ENCODE data around the gene EPB41.
"Not testable (repeated sequence)": the region's sequence is repeated elsewhere in the genome, so short reads cannot be mapped to it uniquely, and the experiment has no call there.

EPB41 gene

DNA sequence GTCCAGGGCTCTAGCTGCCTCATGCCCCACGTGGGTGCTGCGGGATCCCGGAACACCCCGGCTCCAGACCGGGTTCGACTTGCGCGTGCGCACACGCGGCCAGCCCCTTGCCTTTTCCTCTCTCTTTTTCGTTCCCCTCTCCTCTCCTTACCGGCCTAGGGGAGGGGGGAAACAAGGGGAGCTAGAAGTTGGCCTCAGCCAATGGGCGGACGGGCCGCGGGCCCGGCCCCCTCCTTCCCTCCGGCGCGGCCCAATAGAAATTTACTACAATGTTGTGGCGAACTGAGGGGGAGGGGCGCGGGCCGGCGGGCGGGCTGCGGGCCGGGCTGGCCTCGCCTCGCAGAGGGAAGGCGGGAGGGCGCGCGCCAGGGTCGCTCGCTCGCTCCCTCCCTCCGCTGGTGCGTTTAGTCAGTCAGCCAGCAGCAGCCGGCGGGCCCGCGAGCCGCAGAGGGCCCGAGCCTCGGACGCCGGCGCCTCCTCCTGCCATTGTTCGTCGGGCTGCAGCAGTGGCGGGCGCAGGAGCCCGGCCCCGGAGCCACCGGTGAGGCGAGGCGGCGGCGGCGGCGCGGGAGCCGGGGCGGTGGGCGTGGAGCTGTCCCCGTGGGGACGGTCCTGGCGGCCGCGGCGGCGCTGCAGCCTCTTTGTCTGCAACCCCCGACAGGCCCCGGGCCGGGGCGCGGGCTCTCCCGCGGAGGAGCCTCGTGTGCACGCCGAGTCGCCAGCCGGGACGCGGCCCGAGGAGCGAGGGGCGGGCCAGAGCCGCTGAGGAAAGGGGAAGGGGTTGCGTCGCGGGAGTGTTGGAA is at the start of gene EPB41:
TSS of gene EPB41 (plus strand) at position 342 of the 803 bp plus-strand sequence. CDS start 72,869 bp downstream, outside the sequence.
- DNase-seq: peak; percentile 96

- no peak for DNase-seq
Observed at GRCh38 chr1:28864695-28865094, 49.7 kb upstream of the EPB41 start.

DNA sequence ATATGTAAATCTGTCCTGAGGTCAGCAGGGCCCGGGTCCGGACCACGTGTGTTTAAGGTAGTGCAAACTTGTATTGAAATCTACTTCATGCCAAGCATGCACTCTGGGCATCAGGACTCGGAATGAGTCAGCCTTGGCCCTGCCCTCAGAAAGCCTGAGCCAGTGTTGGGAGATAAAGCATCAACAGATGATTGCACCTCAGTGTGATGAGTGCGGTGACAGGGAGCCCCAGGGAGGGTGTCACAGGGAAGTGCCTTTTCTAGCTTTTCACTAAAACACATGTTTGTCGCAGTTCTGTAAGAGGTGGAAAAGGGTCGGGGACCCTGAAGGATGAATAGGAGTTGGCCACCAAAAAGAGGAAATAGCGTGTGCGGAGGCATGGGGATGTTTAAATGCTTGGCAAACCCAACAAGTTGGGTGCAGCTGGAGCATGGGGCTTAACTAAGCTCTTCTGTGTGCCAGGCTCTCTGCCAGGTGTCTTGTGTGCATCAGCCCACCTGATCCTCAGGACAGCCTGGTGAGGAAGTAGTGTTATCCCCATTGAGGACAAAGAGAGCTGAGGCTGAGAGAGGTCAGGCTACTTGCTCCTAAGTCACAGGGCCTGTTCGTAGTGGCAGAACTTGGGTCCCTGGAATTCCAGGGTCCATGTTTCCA is 48.2 kb upstream of the EPB41 start:
- DNase-seq: no peak

- no peak for DNase-seq
Observed at GRCh38 chr1:28867850-28868249, 46.5 kb upstream of the EPB41 start.

- no peak for DNase-seq
Observed at GRCh38 chr1:28869952-28870351, 44.4 kb upstream of the EPB41 start.

- DNase-seq: no peak
Observed at GRCh38 chr1:28871631-28872401, 42.6 kb upstream of the EPB41 start.

GRCh38 chr1:28875134-28875533 is 39.2 kb upstream of the EPB41 start:
- DNase-seq: not testable (repeated sequence)

DNA sequence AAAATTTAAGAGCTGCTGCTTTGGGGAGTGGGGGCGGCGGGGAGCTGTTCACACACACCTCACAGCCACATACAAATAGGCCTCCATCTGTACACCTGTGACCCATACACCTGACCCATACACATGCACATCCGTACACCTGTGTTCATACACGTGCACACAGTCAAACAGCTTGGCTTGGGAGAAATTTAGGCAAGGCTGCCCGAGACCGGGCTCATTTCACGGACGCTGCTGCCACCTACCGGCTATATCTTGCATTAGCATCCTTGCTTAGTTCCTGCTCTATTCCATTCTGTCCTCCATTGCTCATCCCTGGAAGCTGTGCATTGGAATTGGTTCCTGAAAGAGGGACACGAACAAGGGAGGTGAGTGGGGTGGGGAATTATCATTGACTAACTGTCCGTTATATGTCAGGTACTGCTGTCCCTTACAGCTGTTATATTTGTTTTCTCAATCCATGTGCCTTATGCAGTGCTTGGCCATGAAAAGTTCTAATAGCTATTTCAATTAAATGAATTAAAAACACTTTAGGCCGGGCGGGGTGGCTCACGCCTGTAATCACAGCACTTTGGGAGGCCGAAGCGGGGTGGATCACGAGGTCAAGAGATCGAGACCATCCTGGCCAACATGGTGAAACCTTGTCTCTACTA is 37.1 kb upstream of the EPB41 start:
- peak; percentile 74 for DNase-seq

GRCh38 chr1:28878796-28879195 is 35.6 kb upstream of the EPB41 start:
- no peak for DNase-seq

GRCh38 chr1:28882009-28882628 is 32.2 kb upstream of the EPB41 start:
- peak; percentile 89 for DNase-seq

GRCh38 chr1:28883242-28883616 is 31.1 kb upstream of the EPB41 start:
- DNase-seq: no peak

DNA sequence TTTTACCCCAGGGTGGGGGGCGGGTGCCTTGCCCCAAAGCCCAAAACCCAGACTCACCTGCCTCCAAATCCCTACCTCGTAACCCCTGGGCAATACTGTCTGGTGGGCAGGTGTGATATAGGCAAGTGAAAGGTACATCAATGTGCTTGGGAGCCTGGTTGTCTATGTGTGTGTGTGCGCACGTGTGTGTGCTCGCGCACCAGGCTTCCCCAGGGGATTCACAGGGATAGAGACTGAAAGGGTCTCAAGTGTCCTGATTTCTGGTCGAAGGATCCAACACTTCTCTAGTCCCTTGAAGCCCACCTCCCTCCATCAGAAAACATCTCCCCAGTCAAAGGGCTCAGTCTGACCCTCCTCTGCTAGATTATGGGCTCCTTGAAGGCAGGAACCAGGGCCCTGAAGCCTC is 28.9 kb upstream of the EPB41 start:
- no peak for DNase-seq

GRCh38 chr1:28885977-28886730 is 28.2 kb upstream of the EPB41 start:
- DNase-seq: no peak

DNA sequence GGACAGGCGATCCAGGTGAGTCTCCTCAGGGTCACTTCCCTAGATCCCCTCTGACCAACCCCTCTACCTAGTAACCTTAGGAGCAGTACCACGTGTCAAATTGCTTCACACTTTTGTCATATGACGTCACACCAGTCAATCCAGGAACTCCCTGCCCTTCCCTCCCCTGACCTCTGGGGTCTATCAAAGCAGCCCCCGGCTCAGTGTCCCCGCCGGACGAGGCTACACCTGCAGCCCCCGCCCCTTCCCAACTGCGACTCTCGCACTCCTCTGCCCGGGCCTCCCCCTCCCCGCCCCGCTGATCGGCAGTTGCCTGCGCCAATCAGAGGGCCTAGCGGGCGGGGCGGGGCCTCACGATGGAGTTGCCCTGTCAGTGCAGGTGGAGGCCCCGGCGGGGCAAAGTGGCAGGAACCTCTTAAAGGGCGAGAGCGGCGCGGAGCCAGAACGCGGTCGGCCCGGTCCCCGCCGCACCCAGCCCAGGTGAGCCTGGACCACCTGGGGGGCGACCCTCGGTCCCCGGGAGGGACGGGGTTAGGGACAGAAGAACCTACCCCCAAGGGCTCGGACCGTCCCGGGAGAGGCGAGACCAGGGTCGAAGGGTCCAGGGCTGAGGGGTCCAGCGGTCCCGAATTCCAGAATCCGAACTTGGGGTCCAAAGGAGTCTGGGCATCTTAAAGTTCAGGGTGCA is 27.5 kb upstream of the EPB41 start:
- peak; percentile 84 for DNase-seq

DNA sequence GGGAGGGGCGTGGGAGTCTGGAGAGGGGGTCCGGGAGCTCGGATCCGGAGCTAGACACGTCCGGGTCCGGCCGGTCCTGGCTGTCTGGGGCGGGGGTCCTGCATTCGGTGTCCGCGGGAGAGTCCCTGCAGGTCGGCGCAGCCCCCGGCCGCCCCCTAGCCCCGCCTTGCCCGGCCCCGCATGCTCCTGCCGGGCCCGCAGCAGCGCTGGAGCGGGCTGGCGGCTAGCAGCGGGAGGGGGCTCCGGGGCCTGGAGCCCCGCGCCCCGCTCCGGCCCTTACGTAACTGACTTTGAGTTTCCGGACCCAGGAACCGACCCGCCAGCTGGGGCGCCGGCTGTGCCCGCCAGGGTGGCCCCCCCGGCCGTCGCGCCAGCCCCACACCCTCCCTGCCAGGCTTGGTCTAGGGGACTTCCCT is 26.9 kb upstream of the EPB41 start:
- DNase-seq: no peak

DNA sequence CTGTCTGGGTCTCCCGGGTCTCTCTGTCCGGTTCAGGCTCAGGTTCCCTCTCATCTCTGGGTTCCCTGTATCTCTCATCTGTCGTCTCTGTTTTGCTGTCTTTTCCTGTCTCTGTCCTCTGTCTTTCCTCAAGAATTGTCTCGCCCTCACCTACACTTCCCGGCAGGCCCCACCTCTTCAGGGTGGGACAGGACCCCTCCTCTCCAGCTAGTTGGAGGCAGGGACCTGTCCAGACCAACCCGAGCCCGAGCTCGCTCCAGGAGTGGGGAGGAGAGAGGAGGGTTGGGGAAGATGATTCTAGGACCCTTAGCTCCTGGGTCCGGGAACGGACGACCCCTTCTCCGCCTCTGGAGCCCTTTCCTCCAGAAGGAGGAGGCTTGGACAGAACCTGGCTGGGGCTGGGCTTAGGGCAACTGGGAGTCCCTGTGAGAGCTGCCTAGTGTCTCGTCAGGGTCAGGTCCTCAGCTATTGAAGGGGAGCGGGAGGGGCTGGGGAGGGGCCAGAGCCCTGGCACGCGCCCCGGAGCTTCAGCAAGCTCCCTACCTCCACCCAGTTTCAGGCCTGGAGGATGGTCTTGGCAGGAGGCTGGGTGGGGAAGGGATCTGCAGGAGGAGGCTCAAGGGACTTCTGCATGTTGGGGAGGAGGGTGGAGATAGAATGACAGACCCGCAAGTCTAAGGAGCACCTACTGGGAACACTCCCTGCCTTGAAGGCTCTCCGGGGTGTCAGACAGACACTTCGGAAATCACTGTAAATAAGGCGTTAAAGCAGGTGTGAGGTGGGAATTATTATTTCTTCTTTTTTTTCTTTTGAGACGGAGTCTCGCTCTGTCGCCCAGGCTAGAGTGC is 26.3 kb upstream of the EPB41 start:
- no peak for DNase-seq

DNA sequence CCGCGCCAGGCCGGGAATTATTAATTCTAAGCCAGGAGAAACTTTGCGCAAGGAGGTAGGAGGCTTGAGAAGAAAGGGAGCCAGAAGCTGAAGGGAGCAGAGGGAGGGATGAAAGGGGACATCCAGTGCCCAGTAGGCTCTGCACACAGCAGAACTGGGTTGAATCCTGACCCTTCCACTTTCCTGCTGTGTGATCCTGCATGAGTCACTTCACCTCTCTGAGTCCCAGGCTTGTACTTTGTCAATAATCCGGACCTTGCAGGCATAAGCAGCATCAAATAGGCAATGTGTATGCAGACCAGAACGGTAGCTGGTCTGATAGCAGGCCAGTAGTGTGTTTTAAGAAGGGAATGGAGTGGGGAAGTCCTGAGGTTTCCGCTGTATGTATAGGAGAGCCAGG is 25.5 kb upstream of the EPB41 start:
- no peak for DNase-seq

GRCh38 chr1:28889357-28889756 is 25.0 kb upstream of the EPB41 start:
- DNase-seq: no peak

DNA sequence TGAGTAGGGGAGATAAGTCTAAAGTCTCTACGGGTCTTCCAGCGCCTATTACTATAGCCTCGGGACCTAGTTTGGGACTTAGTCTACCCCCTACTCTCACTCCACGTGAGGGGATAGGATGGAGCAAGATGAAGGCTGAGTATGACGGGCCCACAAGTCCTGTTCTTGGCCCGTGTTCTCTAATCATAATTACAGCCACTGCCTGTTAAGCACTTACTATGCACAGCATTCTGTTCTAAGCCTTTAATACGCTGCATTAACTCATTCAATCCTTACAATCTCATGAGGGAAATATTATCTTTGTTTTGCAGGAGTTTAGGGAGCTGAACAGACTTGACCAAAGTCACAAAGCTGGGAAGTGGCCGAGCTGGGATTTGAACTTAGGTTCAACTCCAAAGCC is 23.9 kb upstream of the EPB41 start:
- no peak for DNase-seq

DNA sequence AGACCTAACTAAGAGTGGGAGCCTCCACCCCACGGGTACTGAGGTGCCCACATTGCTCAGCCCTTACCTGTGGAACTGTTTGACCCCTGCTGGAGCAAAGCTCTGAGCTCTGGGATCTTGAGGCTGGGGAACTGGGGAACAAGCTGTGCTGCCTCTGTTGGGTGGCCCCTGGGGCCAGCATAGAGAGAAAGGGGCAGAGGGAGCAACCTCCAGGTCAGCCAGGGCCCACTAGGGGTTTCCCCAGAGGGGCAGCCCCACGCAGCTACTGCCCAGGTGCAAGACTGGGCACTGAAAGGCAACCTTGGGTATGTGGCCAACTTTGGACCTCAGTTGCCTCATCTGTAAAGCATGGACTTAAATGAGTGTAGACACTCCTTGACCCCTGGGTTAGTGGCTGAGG is 23.5 kb upstream of the EPB41 start:
- DNase-seq: no peak
